VCaP (cell line): ENCODE data around the gene MTA2.
A peak's percentile ranks its signal among the peaks of the same experiment; 100 is the strongest.
"Not testable (repeated sequence)": the region's sequence is repeated elsewhere in the genome, so short reads cannot be mapped to it uniquely, and the experiment has no call there.

ENCODE experiments used
- H3K27ac ChIP-seq: fragments of 450-650 bp; 2 replicates; pipeline ENCODE4 v1.5.1; 2017
- TF ChIP-seq, protein P1 (sequence below): fragments of 450-650 bp; conservative IDR thresholded peaks from 2 replicates; pipeline ENCODE4 v1.5.1; 2017; ENCODE audit warnings: mild to moderate bottlenecking, moderate library complexity

Gene MTA2

DNA sequence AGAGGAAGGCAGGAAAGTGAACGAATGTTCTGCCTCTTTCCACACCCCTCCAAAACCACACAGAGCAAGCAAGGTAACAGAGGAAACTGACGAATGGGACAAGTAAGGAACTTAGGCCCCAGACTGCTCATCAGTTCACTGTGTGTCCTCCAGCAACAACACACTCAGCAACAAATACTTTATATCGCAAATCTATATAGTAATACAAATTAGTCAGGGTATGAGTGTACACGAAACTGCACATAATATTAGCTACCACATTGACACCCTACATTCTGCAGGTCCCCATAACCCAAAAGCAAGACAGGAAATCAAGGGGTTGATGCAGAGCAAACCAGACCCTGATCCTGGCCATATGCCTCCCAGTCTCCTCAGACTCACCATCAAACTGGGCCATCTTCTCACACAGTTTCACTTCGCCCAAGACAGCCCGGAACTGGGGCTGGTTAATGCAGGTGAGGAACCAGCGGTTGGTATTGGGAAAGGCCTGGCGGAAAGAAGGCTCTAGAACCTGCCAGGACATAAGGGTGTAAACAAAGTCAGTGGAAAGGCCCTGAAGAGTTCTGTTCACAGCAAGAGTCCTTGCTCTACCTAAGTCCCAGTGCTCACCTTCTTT is 34.5 kb downstream of the MTA2 start:
- H3K27ac ChIP-seq = peak overlapping the region; percentile 39
- TF ChIP-seq, protein P1, sequence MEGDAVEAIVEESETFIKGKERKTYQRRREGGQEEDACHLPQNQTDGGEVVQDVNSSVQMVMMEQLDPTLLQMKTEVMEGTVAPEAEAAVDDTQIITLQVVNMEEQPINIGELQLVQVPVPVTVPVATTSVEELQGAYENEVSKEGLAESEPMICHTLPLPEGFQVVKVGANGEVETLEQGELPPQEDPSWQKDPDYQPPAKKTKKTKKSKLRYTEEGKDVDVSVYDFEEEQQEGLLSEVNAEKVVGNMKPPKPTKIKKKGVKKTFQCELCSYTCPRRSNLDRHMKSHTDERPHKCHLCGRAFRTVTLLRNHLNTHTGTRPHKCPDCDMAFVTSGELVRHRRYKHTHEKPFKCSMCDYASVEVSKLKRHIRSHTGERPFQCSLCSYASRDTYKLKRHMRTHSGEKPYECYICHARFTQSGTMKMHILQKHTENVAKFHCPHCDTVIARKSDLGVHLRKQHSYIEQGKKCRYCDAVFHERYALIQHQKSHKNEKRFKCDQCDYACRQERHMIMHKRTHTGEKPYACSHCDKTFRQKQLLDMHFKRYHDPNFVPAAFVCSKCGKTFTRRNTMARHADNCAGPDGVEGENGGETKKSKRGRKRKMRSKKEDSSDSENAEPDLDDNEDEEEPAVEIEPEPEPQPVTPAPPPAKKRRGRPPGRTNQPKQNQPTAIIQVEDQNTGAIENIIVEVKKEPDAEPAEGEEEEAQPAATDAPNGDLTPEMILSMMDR = no peak

DNA sequence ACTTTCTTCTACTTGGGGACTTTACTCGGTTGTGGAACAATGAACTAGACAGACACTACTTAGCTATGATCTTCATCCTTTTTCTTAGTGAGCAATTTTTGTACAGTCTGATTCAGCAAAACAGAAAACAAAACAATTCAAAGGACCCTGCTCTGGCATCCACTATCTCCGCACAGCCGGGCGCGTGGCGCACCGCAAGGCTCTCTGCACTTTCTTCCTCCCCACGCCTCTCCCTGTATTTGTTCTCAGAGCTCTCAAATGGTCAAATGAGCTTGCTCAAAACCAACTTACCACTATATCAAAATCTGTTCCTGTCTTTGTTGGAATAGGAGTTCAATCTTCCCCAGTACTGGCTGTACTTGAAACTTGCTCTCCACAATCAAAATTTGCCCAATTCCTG is 35.4 kb downstream of the MTA2 start:
- TF ChIP-seq, protein P1 = no peak
- peak overlapping the region; percentile 39 for H3K27ac ChIP-seq

DNA sequence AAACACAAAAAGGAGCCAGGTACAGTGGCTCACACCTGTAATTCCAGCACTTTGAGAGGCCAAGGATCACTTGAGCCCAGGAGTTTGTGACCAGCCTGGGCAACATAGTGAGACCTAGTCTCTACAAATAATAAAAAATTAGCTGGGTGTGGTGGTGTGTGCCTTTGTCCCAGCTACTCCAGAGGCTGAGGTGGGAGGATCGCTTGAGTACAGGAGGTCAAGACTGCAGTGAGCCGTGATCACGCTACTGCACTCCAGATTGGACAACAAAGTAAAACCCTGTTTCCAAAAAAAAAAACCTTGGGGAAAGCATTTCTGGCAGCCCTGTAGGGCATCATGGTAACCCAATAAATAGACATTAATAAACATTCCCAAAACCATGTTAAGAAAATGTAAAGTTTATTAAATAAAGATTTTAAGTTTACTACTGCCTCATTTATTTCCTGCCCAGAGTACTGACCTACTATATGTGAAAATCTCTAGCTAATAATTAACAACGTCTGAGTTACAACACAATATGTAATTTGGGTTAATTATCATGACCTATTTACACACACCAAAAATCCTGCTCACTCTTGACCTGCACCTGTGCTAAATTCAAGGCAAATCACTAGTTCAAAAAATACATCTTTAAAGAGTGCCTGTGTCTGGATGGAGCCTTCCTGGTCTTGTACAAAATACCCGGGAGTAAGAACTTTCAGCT is 36.4 kb downstream of the MTA2 start:
- TF ChIP-seq, protein P1 = no peak
- peak overlapping the region; percentile 39 for H3K27ac ChIP-seq

DNA sequence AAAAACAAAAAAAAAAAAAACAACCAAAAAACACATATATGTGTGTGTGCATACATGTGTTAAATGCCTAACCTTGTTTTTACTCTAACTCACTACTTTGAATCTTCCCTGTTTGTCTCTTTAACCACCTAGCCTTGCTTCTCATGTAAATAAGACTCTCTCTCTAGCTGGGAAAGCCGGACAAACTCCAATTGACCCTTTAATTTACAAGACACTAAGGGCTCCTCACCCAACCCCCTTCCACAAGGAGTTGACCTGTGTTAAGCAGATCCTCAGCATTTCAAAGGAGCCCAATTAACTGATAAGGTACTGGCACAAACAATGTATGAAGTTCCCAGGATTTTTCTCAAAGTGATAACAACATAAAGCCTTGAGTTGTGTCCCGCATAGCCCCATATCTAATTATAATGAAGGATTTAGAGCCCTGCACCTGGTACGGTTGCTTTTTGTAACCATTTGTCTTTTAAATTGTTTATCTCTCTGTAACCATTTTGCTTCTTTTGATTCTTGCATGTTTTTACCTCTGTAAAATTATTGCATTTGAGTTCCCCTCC is 39.9 kb downstream of the MTA2 start:
- peak overlapping the region; percentile 26 for H3K27ac ChIP-seq

DNA sequence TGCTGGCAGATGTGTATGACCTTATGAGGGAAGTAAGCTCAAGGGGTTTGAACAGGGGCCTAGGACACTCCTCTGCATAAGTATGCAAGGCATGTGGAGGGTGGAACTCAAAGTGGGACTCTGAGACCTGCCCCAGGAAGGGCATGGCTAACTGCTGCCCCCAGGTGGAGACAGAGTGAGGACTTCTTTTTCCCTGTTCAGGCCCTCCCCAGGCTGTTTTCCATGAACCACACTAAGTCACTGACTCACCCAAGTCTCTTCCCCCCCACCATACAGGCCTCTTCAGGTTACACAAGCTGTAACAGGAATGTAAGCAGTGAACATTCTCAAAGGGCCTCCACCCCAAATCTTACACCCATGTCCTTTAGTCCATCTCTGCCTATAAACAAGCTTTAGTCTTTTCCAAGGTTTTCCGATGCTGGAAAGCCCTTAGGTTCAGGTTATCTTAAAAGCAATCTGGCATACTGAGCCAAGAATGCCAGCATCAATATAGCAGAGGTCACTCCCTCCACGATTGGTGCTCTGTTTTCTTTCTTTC is 41.0 kb downstream of the MTA2 start:
- TF ChIP-seq, protein P1 = peak; percentile 83

GRCh38 chr11:62559626-62560025 is 42.0 kb downstream of the MTA2 start:
- H3K27ac ChIP-seq = not testable (repeated sequence)

More for the DNA sequence above, 41.0 kb downstream of the MTA2 start:
- H3K27ac ChIP-seq = peak overlapping the region; percentile 26

DNA sequence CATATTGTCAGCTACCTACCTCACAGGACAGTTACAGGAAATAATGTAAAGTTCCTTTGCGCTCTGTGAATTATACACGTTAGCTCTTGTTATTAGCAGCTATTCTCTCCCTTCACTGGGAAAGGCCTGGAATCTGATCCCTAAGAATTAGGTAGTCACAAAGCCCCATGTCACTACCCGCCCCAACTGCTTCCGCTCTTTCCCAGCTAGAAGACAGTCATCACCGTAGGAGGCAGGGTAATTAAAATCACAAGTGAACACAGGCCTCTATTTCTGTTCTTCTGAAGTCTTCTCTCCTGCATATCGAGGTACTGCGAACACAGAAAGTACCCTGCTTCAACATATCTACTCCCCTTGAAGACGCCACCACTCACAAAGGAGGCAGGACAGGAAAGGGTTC is 42.5 kb downstream of the MTA2 start:
- TF ChIP-seq, protein P1 = no peak
- H3K27ac ChIP-seq = peak overlapping the region; percentile 83; the same call in 1 of the 2 replicates

DNA sequence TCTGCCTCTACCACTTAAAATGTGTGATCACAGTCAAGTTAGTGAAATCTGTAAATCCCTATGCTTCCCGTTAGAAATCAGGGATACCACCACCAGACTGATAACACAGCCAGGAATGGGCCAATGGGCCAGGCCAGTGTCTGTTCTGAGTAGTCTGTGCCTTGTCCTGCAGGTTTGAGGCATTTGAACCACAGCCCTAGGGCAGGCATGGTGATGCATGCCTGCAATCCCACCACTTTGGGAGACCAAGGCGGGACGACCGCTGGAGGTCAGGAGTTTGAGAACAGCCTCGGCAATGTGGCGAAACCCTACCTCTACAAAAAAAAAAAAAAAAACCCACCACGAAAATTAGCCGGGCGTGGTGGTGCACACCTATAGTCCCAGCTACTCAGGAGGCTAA is 43.0 kb downstream of the MTA2 start:
- H3K27ac ChIP-seq = peak overlapping the region; percentile 83; the same call in 1 of the 2 replicates
- TF ChIP-seq, protein P1 = no peak
